ENCODE data around the gene SLC17A9.

The SLC17A9 gene

DNA sequence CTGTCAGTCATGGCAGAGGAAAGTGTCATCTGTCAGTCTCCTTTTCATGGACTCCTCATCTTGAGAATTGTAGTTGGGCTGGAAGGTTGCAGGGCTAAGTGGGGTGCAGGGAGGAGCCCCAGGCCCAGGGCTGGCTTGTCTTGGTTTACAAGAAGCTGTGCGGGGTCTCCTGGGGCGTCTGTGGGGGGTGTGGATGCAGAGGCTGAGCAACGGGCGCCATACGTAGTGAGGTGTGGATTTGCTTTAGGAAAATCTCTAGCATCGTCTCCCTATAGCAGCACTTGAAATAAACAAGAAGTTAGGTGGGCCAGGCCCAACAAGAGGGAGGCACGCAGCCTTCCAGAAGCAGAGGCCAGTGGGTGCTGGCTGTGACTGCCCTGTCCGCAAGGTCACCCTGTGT is 1.8 kb upstream of the SLC17A9 start:
- no peak overlapping the region for H3K4me3 Mint-ChIP-seq

DNA sequence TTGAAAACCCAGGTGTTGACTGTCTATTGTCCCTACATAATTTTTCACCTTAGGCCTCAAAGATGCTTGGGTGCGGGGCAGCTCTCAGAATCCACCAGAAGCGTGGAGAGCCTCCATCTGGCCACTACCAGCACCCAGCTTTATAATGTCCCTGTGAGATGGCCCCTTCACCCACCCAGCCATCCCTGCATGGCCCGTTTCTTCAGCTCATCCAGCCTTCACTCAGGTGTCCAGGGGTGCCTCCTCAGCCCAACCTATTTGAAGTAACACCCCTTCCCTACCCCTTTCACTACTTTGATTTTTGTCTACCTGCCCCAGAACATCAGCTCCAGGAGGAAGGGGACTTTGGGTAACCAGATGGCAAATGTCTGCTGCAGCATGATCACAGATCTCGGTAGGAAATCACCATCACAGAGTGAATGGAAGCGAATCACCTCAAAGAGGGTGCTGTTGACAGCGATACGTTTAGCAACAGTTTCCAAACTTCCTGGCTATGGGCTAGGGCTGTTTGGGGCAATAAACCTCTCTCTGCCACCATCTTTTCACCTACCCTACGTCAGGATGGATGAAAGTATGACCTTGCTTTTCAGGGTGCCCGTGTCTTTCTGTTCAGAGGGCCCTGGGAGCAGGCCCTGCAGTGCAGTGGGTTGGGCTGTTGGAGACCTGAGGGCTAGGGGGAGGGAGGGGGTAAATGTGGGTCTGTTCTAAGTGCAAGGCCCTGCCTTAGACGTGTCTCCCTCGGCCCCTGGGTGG is 1.2 kb upstream of the SLC17A9 start:
- H3K27ac Mint-ChIP-seq: peak overlapping the region; percentile 57
- peaks cover 49% of the 10 kb centered on the region for H3K36me3 Mint-ChIP-seq
- H3K27me3 Mint-ChIP-seq: no peaks in the 10 kb centered on the region
- CTCF ChIA-PET: interaction anchor here (0.9 to 1.0 kb wide), 2 partner anchors 30 to 33 kb away, joined by 3 to 4 read pairs; no protein-coding TSS in a partner anchor
- H3K4me1 Mint-ChIP-seq: peaks cover 43% of the 10 kb centered on the region
- peaks cover 6% of the 10 kb centered on the region for H3K9me3 Mint-ChIP-seq
- no peak for DNase-seq
- H3K4me3 Mint-ChIP-seq: peak overlapping the region; percentile 13

More for the DNA sequence above, 1.8 kb upstream of the SLC17A9 start:
- H3K36me3 Mint-ChIP-seq: peaks cover 55% of the 10 kb centered on the region
- peaks cover 39% of the 10 kb centered on the region for H3K4me1 Mint-ChIP-seq
- CTCF ChIA-PET: interaction anchor here (0.9 to 1.0 kb wide), 2 partner anchors 29 to 32 kb away, joined by 3 to 4 read pairs; no protein-coding TSS in a partner anchor
- peaks cover 6% of the 10 kb centered on the region for H3K9me3 Mint-ChIP-seq
- H3K27me3 Mint-ChIP-seq: no peaks in the 10 kb centered on the region
- H3K27ac Mint-ChIP-seq: no peak overlapping the region
- no peak for DNase-seq

DNA sequence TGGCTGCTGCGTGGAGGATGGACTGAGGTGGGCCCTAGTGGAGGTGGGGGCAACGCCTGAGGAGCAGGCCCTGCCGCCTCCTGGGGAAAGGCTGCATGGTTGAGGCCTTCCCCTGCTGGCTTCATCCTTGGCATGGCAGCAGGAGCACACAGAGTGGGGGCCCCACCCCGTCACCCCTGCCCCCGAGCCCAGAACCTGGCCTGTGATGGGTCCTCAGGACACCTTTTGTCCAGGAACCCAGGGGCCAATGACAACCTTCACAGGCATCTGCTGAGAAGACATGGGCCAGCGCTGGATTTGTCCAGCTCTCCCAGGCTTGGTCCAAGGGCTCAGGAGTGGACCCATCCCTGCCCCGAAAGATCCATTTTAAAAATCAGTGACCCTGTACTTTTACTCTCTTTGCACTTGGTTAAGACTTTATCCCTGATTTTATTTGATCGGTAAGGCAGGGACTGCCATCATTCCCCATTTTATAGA is 575 bp upstream of the SLC17A9 start:
- H3K4me1 Mint-ChIP-seq: peaks cover 43% of the 10 kb centered on the region
- H3K36me3 Mint-ChIP-seq: peaks cover 45% of the 10 kb centered on the region
- H3K27ac Mint-ChIP-seq: peak overlapping the region; percentile 87
- no peak for DNase-seq
- CTCF ChIA-PET: no interaction called here
- H3K9me3 Mint-ChIP-seq: peaks cover 6% of the 10 kb centered on the region
- peak overlapping the region; percentile 80 for H3K4me3 Mint-ChIP-seq
- H3K27me3 Mint-ChIP-seq: peaks cover 3% of the 10 kb centered on the region

DNA sequence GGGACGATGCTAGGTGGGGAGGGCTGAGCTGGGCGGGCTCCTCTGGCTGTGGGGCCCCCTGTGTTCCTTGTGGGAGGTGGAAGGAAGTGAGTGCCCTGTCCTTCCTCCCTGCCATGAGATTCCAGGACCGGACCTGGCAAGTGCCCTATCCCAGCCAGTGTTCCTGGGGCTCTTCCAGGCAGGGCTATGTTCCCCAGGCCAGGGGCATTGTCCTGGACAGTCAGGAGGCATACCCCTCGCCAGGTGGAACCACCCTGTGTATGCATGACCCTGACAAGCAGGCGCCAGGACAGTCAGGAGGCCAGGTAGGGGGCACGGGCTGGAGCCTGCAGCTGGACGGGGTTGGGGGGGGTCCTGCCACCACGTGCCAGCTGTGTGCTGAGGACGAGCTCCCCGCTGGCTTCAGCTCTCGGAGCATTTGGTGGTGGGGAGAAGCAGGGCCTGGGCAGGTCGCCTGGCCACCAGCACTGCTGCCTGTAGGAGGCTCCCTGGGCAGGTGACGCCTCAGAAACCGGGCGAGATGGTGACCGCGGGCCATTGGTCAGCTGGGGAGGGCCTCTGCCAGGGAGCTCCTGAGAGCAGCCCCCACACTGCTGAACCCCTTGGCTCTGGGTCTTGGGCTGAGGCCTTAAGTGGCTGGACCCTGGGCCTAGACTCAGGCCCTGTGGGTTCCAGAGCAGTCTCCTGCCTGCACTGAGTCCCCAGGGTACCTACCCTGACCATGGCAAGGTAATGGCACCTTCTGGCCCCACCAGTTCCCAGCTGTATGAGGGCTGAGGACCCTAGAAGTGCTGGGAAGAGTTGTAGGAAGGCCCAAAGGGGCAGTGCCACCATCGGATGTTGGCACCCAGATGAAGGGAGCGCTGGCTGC is 694 bp downstream of the SLC17A9 start:
- Mint-ChIP-seq H3K9me3 (peaks cover 6% of the 10 kb centered on the region), H3K36me3 (peaks cover 36% of the 10 kb centered on the region), H3K27ac (peak overlapping the region; percentile 97), H3K4me3 (peak overlapping the region; percentile 80), H3K27me3 (peaks cover 4% of the 10 kb centered on the region), H3K4me1 (peaks cover 43% of the 10 kb centered on the region)
- CTCF ChIA-PET: interaction anchor here (1.1 to 1.9 kb wide), 4 partner anchors 17 to 53 kb away, joined by 3 to 10 read pairs (median 4); no protein-coding TSS in a partner anchor
- DNase-seq: no peak

DNA sequence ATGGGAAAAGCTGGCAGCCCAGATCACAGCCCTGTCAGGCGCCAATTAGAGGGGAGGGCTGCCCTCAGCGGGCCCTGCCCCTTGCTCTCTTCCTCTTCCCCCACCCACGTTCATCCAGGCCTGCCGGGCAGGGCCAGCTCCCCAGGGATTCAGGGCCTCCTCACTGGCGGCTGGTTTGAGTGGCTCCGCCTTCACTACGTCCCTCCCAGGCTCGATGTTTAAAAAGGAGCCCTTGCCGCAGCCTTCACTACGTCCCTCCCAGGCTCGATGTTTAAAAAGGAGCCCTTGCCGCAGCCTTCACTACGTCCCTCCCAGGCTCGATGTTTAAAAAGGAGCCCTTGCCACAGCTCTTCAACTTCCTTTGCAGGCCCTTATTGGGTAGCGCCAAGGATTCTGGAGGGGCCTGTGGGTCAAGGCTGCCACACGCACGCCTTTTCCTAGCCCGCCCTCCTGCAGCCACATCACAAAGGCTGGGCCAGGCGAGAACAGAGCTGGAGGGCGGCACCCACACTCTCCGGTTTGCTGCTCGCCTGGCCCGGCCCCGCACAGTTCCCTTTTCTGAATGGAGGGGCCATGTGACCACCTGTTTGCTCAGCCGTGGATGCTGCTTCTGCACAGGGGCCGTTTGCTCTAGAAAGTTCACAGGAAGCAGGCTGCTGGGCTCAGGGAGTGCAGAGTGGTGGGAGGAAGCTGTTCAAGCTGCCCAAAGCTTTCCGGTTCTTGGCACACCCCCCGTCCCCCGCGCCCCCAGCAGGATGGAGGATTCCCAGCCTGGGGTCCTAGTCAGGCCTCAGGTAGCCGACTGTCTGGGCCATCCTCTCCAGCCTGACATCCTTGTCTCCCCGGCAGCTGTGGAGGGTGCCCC is 1.6 kb downstream of the SLC17A9 start:
- H3K4me1 Mint-ChIP-seq: peaks cover 43% of the 10 kb centered on the region
- H3K4me3 Mint-ChIP-seq: peak overlapping the region; percentile 80
- peaks cover 3% of the 10 kb centered on the region for H3K9me3 Mint-ChIP-seq
- H3K27ac Mint-ChIP-seq: peak overlapping the region; percentile 97
- H3K27me3 Mint-ChIP-seq: peaks cover 4% of the 10 kb centered on the region
- peak; percentile 93 for DNase-seq
- CTCF ChIA-PET: interaction anchor here (0.6 to 1.9 kb wide), 7 partner anchors 13 to 54 kb away, joined by 3 to 10 read pairs (median 3); no protein-coding TSS in a partner anchor
- H3K36me3 Mint-ChIP-seq: peaks cover 27% of the 10 kb centered on the region

DNA sequence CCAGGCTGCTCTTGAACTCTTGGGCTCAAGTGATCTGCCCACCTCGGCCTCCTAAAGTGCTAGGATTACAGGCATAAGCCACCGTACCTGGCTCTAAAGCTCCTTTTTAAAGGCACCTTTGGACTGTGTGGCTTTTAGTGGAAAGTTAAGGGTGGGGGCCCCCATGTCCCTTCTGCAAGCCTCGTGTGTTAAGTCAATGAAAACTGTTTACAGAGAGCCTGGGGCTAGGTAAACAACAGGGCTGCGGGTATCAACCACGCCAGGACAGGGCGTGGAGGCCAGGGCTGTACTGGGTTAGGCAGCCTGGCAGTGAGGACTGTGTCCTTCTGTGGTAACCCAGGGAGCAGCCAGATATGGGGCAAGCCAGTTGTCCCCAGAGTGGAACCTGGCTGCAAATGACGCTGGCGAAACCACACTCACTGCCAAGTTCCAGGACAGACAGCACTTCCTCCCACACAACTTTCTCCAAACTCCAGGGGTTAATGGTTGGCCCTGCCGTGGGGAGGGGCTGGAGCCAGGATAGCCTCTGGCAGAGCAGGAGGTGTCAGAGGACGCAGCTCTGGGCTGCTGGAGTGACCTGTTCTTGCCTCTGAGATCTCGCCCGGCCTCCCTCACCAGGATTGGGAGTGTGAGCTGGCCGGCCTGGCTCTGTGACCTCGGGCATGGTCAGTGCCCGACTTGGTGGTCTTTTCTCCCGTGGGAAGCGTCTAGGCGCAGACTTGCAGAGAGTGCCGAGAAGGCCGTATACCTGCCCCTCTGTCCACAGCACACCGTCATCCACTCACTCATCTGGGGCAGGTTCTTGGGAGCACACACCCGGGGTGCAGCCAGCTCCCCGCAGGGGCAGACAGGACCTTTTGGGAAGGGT is 3.2 kb downstream of the SLC17A9 start:
- H3K9me3 Mint-ChIP-seq: no peaks in the 10 kb centered on the region
- DNase-seq: no peak
- peak overlapping the region; percentile 97 for H3K27ac Mint-ChIP-seq
- CTCF ChIA-PET: interaction anchor here (1.1 kb wide), 1 partner anchor 30 kb away, joined by 4 read pairs; no protein-coding TSS in a partner anchor
- H3K4me3 Mint-ChIP-seq: no peak overlapping the region
- H3K36me3 Mint-ChIP-seq: peaks cover 11% of the 10 kb centered on the region
- H3K27me3 Mint-ChIP-seq: peaks cover 4% of the 10 kb centered on the region
- peaks cover 49% of the 10 kb centered on the region for H3K4me1 Mint-ChIP-seq

DNA sequence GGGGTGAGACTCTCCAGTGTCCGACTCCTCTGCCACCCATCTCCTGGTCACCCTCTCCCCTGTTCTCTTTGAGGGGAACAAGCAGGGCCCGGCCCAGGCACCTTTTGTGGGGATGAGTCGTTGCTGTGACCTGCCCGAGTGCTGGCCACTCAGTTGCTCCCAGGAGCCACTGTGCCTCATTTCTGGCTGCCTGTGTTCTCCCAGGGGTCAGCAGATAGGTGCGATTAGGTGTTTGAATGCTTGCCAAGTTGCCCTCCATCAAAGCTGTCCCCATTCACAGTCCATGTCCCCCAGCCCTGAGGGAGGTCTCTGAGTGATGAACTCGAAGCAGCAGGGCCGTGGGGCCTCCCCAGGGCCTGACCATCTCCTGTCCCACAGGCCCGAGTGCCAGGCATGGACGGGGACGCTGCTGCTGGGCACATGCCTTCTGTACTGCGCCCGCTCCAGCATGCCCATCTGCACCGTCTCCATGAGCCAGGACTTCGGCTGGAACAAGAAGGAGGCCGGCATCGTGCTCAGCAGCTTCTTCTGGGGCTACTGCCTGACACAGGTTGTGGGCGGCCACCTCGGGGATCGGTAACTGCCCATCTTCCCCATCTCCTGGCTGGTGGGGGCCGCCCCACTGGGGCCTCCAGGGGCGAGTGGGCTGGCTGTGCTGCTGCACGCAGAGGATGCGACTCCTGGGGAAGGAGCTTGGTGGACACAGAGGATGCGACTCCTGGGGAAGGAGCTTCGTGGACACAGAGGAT is 4.1 kb downstream of the SLC17A9 start:
- peaks cover 6% of the 10 kb centered on the region for H3K36me3 Mint-ChIP-seq
- H3K27ac Mint-ChIP-seq: peak overlapping the region; percentile 52
- CTCF ChIA-PET: no interaction called here
- H3K4me3 Mint-ChIP-seq: no peak overlapping the region
- no peaks in the 10 kb centered on the region for H3K9me3 Mint-ChIP-seq
- no peak for DNase-seq
- H3K4me1 Mint-ChIP-seq: peaks cover 42% of the 10 kb centered on the region
- H3K27me3 Mint-ChIP-seq: peaks cover 4% of the 10 kb centered on the region

DNA sequence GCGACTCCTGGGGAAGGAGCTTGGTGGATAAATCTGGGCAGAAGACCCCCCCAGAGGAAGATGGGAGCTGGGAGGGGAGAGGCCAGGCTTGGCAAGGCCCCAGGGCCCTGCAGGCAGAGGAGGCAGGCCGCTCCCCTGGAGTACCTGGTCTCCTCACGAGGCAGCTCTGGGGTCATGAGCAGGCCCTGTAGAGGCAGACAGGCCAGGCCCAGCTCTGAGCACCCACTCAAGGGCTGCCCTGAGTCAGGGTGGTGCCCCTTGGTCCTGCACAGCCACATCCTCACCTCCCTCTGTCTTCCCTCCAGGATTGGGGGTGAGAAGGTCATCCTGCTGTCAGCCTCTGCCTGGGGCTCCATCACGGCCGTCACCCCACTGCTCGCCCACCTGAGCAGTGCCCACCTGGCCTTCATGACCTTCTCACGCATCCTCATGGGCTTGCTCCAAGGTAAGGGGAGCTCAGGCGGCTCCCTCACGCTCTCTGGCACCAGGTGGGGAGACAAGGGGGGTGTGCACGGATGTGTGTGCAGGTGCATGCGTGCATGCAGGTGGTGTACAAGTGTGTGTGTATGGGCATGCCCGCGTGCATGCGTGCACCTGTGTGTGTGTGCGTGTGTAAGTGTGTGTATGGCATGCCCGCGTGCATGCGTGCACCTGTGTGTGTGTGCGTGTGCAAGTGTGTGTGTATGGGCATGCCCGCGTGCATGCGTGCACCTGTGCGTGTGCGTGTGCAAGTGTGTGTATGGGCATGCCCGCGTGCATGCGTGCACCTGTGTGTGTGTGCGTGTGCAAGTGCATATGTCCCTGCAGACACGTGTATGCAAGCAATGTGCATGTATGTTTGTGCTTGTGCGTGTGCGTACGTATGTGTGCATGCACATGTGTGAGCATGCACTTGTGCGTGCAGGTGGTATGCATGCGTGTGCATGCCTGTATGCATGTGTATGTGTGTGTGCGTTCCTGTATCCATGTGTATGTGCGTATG is 4.9 kb downstream of the SLC17A9 start:
- Mint-ChIP-seq H3K4me3 (no peak overlapping the region), H3K36me3 (peaks cover 5% of the 10 kb centered on the region), H3K27me3 (peaks cover 4% of the 10 kb centered on the region), H3K4me1 (peaks cover 34% of the 10 kb centered on the region), H3K9me3 (no peaks in the 10 kb centered on the region), H3K27ac (no peak overlapping the region)
- CTCF ChIA-PET: no interaction called here
- DNase-seq: no peak

DNA sequence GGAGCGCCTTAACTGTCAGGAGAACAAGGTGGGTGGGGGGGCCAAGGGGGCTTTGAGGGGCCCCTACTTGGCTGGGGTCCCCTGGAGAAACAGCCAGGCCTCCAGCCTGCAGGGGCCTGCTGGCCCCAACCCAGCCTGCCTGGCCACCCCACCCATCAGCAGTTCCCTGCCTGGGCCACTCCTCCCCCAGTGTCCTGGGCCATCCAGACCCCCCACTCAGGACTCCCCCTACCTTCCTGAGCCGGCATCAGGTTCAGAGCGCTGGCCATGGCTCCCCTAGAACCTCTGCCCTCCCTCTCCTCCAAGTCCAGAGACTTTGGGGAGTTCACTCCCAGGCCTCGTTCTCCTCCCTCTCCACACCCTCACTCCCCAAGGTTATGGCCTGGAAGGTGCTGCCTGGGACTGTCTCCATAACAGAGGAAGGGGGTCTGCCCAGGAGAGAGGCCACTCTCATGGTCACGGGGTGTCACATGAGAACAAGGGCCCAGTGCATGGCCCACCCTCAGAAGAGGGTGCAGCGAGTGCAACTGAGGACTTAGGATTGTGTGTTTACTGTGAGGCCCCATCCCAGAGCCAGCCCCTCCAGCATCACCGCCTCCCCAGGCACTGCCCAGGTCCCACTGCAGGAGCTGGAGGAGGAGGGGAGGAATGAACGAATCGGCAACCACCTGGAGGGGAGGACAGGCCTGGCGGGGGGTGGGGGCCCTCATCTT is 6.0 kb downstream of the SLC17A9 start:
- DNase-seq: no peak
- H3K36me3 Mint-ChIP-seq: peaks cover 5% of the 10 kb centered on the region
- peaks cover 4% of the 10 kb centered on the region for H3K27me3 Mint-ChIP-seq
- H3K4me1 Mint-ChIP-seq: peaks cover 30% of the 10 kb centered on the region
- no peak overlapping the region for H3K4me3 Mint-ChIP-seq
- H3K27ac Mint-ChIP-seq: no peak overlapping the region
- CTCF ChIA-PET: no interaction called here
- H3K9me3 Mint-ChIP-seq: no peaks in the 10 kb centered on the region

DNA sequence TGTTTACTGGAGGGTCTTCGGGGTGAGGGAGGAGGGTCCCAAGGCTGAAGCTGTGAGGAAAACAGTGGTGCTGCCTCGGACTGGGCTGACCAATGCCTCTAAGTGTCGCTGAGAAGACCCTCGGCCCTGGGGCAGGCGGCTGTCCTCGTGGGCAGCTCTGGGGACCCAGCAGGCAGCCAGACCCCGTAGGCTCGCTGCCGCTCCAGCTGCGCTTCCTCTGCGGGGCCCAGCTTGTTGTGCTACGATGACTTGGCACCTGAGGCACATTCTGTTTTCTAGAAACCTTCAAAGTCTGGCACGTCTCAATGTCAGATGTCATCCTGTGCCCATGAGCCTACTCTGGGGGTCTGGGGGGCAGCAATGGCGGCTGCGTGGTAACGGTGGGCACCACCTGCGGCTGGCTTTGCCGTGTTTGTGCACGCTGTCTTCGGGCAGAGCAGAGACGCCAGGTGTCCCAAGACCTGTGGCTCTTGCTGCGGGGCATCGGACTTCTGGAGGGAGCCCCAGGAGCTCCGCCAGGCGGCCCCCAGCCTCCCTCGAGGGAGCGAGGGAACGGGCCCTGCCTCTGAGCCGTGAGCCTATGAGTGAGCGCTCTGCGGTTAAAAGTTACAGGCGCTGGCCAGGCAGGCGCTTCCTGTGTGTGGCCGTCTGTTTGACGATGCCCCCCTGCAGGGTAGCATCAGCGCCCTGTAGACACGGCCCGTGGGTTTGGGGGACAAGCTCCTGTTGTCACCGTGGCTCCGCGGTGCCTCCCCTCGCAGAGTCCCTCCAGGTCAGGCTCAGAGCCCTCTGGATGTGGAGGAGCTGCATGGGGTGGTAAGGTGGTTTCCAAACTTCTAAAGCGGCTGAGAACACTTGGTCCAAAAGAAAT is 6.8 kb downstream of the SLC17A9 start:
- Mint-ChIP-seq H3K9me3 (no peaks in the 10 kb centered on the region), H3K36me3 (peaks cover 5% of the 10 kb centered on the region), H3K4me3 (no peak overlapping the region), H3K4me1 (peaks cover 23% of the 10 kb centered on the region), H3K27ac (no peak overlapping the region), H3K27me3 (peaks cover 4% of the 10 kb centered on the region)
- no peak for DNase-seq
- CTCF ChIA-PET: interaction anchor here (0.7 kb wide), 1 partner anchor 13 kb away, joined by 3 read pairs; no protein-coding TSS in a partner anchor

All from activated naive CD4-positive, alpha-beta T cell treated with anti-CD3 and anti-CD28 coated beads, Interleukin-2, amount 10 ng/mL, durations not matched to agents 7 days and 5 days (primary cell).